GM12875 (cell line): ENCODE measurements around the gene FSTL4.

Experiments used
- H3K4me3 ChIP-seq: one replicate; pipeline ENCODE4 v1.5.1; 2011; ENCODE audit warnings: low read depth, low read length, control low read depth
- CTCF ChIP-seq: IDR thresholded peaks from 2 replicates; pipeline ENCODE4 v1.5.1; 2011; ENCODE audit warnings: low read depth, mild to moderate bottlenecking, control low read depth, inconsistent platforms, low read length, moderate library complexity, borderline replicate concordance; ENCODE audit not compliant: insufficient read depth

Gene FSTL4

GRCh38 chr5:133286483-133286882, 325.9 kb downstream of the FSTL4 start:
- H3K4me3 ChIP-seq: no peak overlapping the region
- TF ChIP-seq CTCF: no peak

- TF ChIP-seq CTCF: no peak
- H3K4me3 ChIP-seq: no peak overlapping the region
Observed at GRCh38 chr5:133285583-133286021, 326.7 kb downstream of the FSTL4 start.

GRCh38 chr5:133284306-133284705, 328.0 kb downstream of the FSTL4 start:
- H3K4me3 ChIP-seq: no peak overlapping the region
- TF ChIP-seq CTCF: no peak

- TF ChIP-seq CTCF: no peak
Observed at GRCh38 chr5:133278317-133278716, 334.0 kb downstream of the FSTL4 start.

GRCh38 chr5:133277744-133278143, 334.6 kb downstream of the FSTL4 start:
- no peak overlapping the region for H3K4me3 ChIP-seq
- TF ChIP-seq CTCF: no peak

More at GRCh38 chr5:133278317-133278716, 334.0 kb downstream of the FSTL4 start:
- no peak overlapping the region for H3K4me3 ChIP-seq

GRCh38 chr5:133276171-133276570, 336.2 kb downstream of the FSTL4 start:
- no peak overlapping the region for H3K4me3 ChIP-seq
- TF ChIP-seq CTCF: no peak

GRCh38 chr5:133275631-133276030, 336.7 kb downstream of the FSTL4 start:
- no peak for TF ChIP-seq CTCF
- H3K4me3 ChIP-seq: no peak overlapping the region
